Neural cell (in vitro differentiated cells): ENCODE results near the gene BPIFB6. TPM values are rescaled to one million over a fixed set of nuclear protein-coding genes. Genes with fewer than 3 reads are reported as not detected.

Source experiments
- polyA plus RNA-seq: library from polyadenylated mRNA; depleted of rRNA; stranded (reverse); fragments of >200 nt; gene quantifications from 2 replicates; pipeline ENCODE4 v1.2.3, GENCODE V29; 2014

BPIFB6 gene
- polyA plus RNA-seq, 1 donor from 2014 or later = not detected

Other genes starting within 250 kb of the BPIFB6 start
- gene MAPRE1, start 211.7 kb upstream of the BPIFB6 start, polyA plus RNA-seq = 209 and 210 TPM in 2 replicates
- gene EFCAB8, start 172.7 kb upstream of the BPIFB6 start, polyA plus RNA-seq = not detected in 2 replicates
- gene SUN5, start 27.2 kb upstream of the BPIFB6 start, polyA plus RNA-seq = not detected in 2 replicates
- not detected in 2 replicates for gene BPIFB2, start 23.9 kb upstream of the BPIFB6 start, polyA plus RNA-seq
- not detected in 2 replicates for gene BPIFB3, start 22.3 kb downstream of the BPIFB6 start, polyA plus RNA-seq
- not detected in 2 replicates for gene BPIFB4, start 48.0 kb downstream of the BPIFB6 start, polyA plus RNA-seq
- not detected in 2 replicates for gene BPIFA2, start 136.5 kb downstream of the BPIFB6 start, polyA plus RNA-seq
- not detected in 2 replicates for gene BPIFA3, start 185.7 kb downstream of the BPIFB6 start, polyA plus RNA-seq
- gene BPIFA1, start 204.3 kb downstream of the BPIFB6 start, polyA plus RNA-seq = not detected in 2 replicates